Measurements from ENCODE around the gene FAU. TPM values are rescaled to one million over a fixed set of nuclear protein-coding genes. Genes with fewer than 3 reads are reported as not detected.

The FAU gene
- total and polyA plus RNA-seq, 2 of the 13 experiments (the other 11 are each of a cell fraction or from before 2014, with no cell fraction given): 374 to 869 TPM

- TF ChIP-seq, protein P1, sequence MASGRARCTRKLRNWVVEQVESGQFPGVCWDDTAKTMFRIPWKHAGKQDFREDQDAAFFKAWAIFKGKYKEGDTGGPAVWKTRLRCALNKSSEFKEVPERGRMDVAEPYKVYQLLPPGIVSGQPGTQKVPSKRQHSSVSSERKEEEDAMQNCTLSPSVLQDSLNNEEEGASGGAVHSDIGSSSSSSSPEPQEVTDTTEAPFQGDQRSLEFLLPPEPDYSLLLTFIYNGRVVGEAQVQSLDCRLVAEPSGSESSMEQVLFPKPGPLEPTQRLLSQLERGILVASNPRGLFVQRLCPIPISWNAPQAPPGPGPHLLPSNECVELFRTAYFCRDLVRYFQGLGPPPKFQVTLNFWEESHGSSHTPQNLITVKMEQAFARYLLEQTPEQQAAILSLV (CRISPR knock-in tag; IDR thresholded peaks at IDR 0.05; ENCODE audit: borderline replicate concordance): peak; percentile 74; the same call in 1 of the 2 replicates
- TF ChIP-seq RAD21 (CRISPR knock-in tag; IDR thresholded peaks at IDR 0.05) (peak; percentile 1; the same call in 1 of the 2 replicates), ZNF546 (CRISPR knock-in tag; conservative IDR thresholded peaks at IDR 0.05) (no peak), MIXL1 (CRISPR knock-in tag; IDR thresholded peaks at IDR 0.05) (peak; percentile 41; the same call in 1 of the 2 replicates), ZNF431 (CRISPR knock-in tag; IDR thresholded peaks at IDR 0.05; ENCODE audit: borderline replicate concordance, low read depth) (peak; percentile 83; the same call in 1 of the 2 replicates), ZNF550 (CRISPR knock-in tag; IDR thresholded peaks at IDR 0.05; ENCODE audit: borderline replicate concordance) (0 out of 2 replicates have a peak, but pooled peaks have one; percentile 63), TSC22D2 (CRISPR knock-in tag; IDR thresholded peaks at IDR 0.05; ENCODE audit: borderline replicate concordance) (no peak), GLMP (CRISPR knock-in tag; IDR thresholded peaks at IDR 0.05; ENCODE audit: borderline replicate concordance) (no peak; the same call in 1 of the 2 replicates), ZNF496 (CRISPR knock-in tag; IDR thresholded peaks at IDR 0.05; ENCODE audit: insufficient replicate concordance) (no peak), REL (CRISPR knock-in tag; conservative IDR thresholded peaks at IDR 0.05) (no peak; the same call in 1 of the 2 replicates), ZBTB7A (CRISPR knock-in tag; IDR thresholded peaks at IDR 0.05) (peak; percentile 74; the same call in 1 of the 2 replicates), ZNF776 (CRISPR knock-in tag; IDR thresholded peaks at IDR 0.05) (0 out of 2 replicates have a peak, but pooled peaks have one; percentile 64), ZNF792 (CRISPR knock-in tag; IDR thresholded peaks at IDR 0.05) (no peak), TARDBP (CRISPR knock-in tag; IDR thresholded peaks at IDR 0.05) (peak; percentile 85; the same call in 1 of the 2 replicates), JDP2 (CRISPR knock-in tag; IDR thresholded peaks at IDR 0.05; ENCODE audit: borderline replicate concordance) (no peak), MLXIP (CRISPR knock-in tag; IDR thresholded peaks at IDR 0.05; ENCODE audit: borderline replicate concordance) (no peak), PRPF4 (IDR thresholded peaks at IDR 0.05; ENCODE audit: low read depth, low read length, poor library complexity, severe bottlenecking) (no peak)
- TF ChIP-seq, protein P2, sequence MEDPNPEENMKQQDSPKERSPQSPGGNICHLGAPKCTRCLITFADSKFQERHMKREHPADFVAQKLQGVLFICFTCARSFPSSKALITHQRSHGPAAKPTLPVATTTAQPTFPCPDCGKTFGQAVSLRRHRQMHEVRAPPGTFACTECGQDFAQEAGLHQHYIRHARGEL (CRISPR knock-in tag; IDR thresholded peaks at IDR 0.05): no peak
- TF ChIP-seq, protein P3, sequence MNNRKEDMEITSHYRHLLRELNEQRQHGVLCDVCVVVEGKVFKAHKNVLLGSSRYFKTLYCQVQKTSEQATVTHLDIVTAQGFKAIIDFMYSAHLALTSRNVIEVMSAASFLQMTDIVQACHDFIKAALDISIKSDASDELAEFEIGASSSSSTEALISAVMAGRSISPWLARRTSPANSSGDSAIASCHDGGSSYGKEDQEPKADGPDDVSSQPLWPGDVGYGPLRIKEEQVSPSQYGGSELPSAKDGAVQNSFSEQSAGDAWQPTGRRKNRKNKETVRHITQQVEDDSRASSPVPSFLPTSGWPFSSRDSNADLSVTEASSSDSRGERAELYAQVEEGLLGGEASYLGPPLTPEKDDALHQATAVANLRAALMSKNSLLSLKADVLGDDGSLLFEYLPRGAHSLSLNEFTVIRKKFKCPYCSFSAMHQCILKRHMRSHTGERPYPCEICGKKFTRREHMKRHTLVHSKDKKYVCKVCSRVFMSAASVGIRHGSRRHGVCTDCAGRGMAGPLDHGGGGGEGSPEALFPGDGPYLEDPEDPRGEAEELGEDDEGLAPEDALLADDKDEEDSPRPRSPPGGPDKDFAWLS (CRISPR knock-in tag; IDR thresholded peaks at IDR 0.05; ENCODE audit: borderline replicate concordance): no peak; the same call in 1 of the 2 replicates
- TF ChIP-seq, protein P4, sequence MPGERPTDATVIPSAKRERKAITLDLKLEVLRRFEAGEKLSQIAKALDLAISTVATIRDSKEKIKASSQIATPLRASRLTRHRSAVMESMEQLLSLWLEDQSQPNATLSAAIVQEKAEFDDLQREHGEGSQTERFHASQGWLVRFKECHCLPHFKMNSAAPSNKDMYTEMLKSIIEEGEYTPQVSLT (CRISPR knock-in tag; IDR thresholded peaks at IDR 0.05; ENCODE audit: borderline replicate concordance, low read depth): no peak
These were observed at the start of gene FAU, which contains the start of gene MRPL49 (continued) for GRCh38 chr11:65121865-65122696.

All from HepG2 (cell line).